ENCODE results near the gene CELF3. TPM values are rescaled to one million over a fixed set of nuclear protein-coding genes. Genes with fewer than 3 reads are reported as not detected.
A peak's percentile ranks its signal among the peaks of the same experiment; 100 is the strongest.

Gene CELF3
- total and polyA plus RNA-seq, 2 of the 13 experiments (the other 11 are each of a cell fraction or from before 2014, with no cell fraction given), result not detected

GRCh38 chr1:151762941-151763921 is 46.6 kb upstream of the CELF3 start, which contains the start of gene MRPL9 (continued):
- TF ChIP-seq PRDM4 (CRISPR knock-in tag; IDR thresholded peaks at IDR 0.05; ENCODE audit: borderline replicate concordance) (no peak), MLX (CRISPR knock-in tag; IDR thresholded peaks at IDR 0.05) (no peak), EED (CRISPR knock-in tag; IDR thresholded peaks at IDR 0.05) (peak; percentile 63; the same call in 1 of the 2 replicates), SUZ12 (IDR thresholded peaks at IDR 0.05; ENCODE audit: low read depth, low read length) (no peak), ZNF678 (CRISPR knock-in tag; IDR thresholded peaks at IDR 0.05) (no peak), ZFP82 (CRISPR knock-in tag; IDR thresholded peaks at IDR 0.05; ENCODE audit: borderline replicate concordance) (peak; percentile 59; the same call in 1 of the 2 replicates), ZC3H4 (CRISPR knock-in tag; IDR thresholded peaks at IDR 0.05; ENCODE audit: borderline replicate concordance) (no peak), TEAD3 (CRISPR knock-in tag; optimal IDR thresholded peaks at IDR 0.05; ENCODE audit: borderline replicate concordance) (no peak), SMARCE1 (IDR thresholded peaks at IDR 0.05; ENCODE audit: borderline replicate concordance) (no peak), MYNN (CRISPR knock-in tag; IDR thresholded peaks at IDR 0.05; ENCODE audit: low read depth) (0 out of 2 replicates have a peak, but pooled peaks have one; percentile 43), CREM (IDR thresholded peaks at IDR 0.05) (peak; percentile 49; the same call in 1 of the 2 replicates), CREM (CRISPR knock-in tag; IDR thresholded peaks at IDR 0.05) (no peak), ZNF232 (CRISPR knock-in tag; IDR thresholded peaks at IDR 0.05; ENCODE audit: borderline replicate concordance) (no peak), GABPA (IDR thresholded peaks at IDR 0.05; ENCODE audit: low read depth, low read length) (no peak), GABPA (CRISPR knock-in tag; IDR thresholded peaks at IDR 0.05; ENCODE audit: low read depth) (peak; percentile 45), IRF2 (CRISPR knock-in tag; IDR thresholded peaks at IDR 0.05) (no peak)
- TF ChIP-seq, protein P1, sequence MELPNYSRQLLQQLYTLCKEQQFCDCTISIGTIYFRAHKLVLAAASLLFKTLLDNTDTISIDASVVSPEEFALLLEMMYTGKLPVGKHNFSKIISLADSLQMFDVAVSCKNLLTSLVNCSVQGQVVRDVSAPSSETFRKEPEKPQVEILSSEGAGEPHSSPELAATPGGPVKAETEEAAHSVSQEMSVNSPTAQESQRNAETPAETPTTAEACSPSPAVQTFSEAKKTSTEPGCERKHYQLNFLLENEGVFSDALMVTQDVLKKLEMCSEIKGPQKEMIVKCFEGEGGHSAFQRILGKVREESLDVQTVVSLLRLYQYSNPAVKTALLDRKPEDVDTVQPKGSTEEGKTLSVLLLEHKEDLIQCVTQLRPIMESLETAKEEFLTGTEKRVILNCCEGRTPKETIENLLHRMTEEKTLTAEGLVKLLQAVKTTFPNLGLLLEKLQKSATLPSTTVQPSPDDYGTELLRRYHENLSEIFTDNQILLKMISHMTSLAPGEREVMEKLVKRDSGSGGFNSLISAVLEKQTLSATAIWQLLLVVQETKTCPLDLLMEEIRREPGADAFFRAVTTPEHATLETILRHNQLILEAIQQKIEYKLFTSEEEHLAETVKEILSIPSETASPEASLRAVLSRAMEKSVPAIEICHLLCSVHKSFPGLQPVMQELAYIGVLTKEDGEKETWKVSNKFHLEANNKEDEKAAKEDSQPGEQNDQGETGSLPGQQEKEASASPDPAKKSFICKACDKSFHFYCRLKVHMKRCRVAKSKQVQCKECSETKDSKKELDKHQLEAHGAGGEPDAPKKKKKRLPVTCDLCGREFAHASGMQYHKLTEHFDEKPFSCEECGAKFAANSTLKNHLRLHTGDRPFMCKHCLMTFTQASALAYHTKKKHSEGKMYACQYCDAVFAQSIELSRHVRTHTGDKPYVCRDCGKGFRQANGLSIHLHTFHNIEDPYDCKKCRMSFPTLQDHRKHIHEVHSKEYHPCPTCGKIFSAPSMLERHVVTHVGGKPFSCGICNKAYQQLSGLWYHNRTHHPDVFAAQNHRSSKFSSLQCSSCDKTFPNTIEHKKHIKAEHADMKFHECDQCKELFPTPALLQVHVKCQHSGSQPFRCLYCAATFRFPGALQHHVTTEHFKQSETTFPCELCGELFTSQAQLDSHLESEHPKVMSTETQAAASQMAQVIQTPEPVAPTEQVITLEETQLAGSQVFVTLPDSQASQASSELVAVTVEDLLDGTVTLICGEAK (IDR thresholded peaks at IDR 0.05), result no peak
- TF ChIP-seq, protein P1 (CRISPR knock-in tag; IDR thresholded peaks at IDR 0.05), result peak; percentile 83
